ENCODE measurements around the gene PON3.

DNA sequence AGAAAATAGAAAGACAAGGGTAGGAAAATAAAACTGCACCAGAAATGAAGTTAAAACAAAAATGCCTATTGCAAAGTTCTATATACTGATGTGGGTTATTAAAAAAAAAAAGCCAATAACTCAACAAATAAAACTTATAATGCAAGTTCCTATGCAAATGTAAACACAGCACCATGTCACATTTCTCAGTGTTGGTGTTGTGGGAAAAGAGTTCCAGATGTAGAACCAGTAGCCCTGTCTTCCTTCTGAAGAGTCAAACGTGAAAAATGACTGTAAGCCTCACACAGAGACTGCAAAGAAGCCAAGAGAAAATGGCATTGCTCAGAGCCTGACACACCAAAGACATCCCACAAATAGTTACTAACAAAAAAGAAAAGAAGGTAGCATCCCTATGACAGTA, 28.5 kb upstream of the PON3 start:
- TF ChIP-seq, protein P1, sequence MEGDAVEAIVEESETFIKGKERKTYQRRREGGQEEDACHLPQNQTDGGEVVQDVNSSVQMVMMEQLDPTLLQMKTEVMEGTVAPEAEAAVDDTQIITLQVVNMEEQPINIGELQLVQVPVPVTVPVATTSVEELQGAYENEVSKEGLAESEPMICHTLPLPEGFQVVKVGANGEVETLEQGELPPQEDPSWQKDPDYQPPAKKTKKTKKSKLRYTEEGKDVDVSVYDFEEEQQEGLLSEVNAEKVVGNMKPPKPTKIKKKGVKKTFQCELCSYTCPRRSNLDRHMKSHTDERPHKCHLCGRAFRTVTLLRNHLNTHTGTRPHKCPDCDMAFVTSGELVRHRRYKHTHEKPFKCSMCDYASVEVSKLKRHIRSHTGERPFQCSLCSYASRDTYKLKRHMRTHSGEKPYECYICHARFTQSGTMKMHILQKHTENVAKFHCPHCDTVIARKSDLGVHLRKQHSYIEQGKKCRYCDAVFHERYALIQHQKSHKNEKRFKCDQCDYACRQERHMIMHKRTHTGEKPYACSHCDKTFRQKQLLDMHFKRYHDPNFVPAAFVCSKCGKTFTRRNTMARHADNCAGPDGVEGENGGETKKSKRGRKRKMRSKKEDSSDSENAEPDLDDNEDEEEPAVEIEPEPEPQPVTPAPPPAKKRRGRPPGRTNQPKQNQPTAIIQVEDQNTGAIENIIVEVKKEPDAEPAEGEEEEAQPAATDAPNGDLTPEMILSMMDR (IDR thresholded peaks at IDR 0.05), result no peak
- TF ChIP-seq EZH2 (IDR thresholded peaks at IDR 0.05), result no peak
- no peak for TF ChIP-seq EZH2phosphoT487 (IDR thresholded peaks at IDR 0.05)

Measured in neural progenitor cell (in vitro differentiated cells).